ENCODE results near the gene UGT1A6. TPM values are rescaled to one million over a fixed set of nuclear protein-coding genes. Genes with fewer than 3 reads are reported as not detected.

Gene UGT1A6
- total and polyA plus RNA-seq, 2 of the 13 experiments (the other 11 are each of a cell fraction or from before 2014, with no cell fraction given), result 0.25 TPM; not detected in 1

- no peak for FAIRE-seq
- DNase-seq (ENCODE audit: low spot score), result no peak
- Histone ChIP-seq H3K36me3 (replicated peaks in 1 of 2; ENCODE audit: control insufficient read depth in 1 of 2, insufficient read depth in 2 of 2, low read length in 2 of 2) (no peaks in the 10 kb centered on the region), H3K9me3 (ENCODE audit: low read length) (peaks cover 5% of the 10 kb centered on the region; the same call in 1 of the 2 replicates), H3K27me3 (ENCODE audit: control insufficient read depth in 1 of 2, insufficient read depth in 2 of 2, low read length in 2 of 2) (peaks cover 0 to 40% of the 10 kb centered on the region in 2 experiments; a peak in 4 of 5 replicates), H3K4me3 (replicated peaks in 1 of 3; ENCODE audit: insufficient read depth in 1 of 3, low read depth in 2 of 3, low read length in 3 of 3) (no peak overlapping the region), H4K20me1 (ENCODE audit: insufficient read depth, low read length) (no peaks in the 10 kb centered on the region), H3K9ac (ENCODE audit: insufficient read depth, low read depth, low read length) (no peak overlapping the region), H3K27ac (ENCODE audit: extremely low read length, insufficient read depth, low read length) (no peak overlapping the region), H3K4me2 (ENCODE audit: low read depth, low read length) (no peak overlapping the region), H3K79me2 (ENCODE audit: insufficient read depth, low read length) (no peaks in the 10 kb centered on the region), H2AFZ (ENCODE audit: low read length) (no peak overlapping the region), H3K4me1 (ENCODE audit: insufficient read depth, low read length) (no peaks in the 10 kb centered on the region)
- intact Hi-C loops (cut with micrococcal nuclease; ENCODE audit: unreplicated experiment) (no loop called here), in situ Hi-C loops (cut with HindIII; ENCODE audit: extremely low pct_ligation_motif_present, low pct_unique_long_range_greater_than_20kb) (no loop called here)
- no TSS peak for BruUV-seq (replicated peaks)
- no peak for ATAC-seq
- ChIA-PET CTCF (ENCODE audit: low intra/inter-chr PET ratio, low total read pairs) (no interaction called here), POLR2A (no interaction called here)
- TF ChIP-seq ZNF749 (CRISPR knock-in tag; IDR thresholded peaks at IDR 0.05; ENCODE audit: borderline replicate concordance) (no peak), SATB2 (CRISPR knock-in tag; IDR thresholded peaks at IDR 0.05) (no peak), REL (CRISPR knock-in tag; conservative IDR thresholded peaks at IDR 0.05) (no peak), ZNF609 (CRISPR knock-in tag; IDR thresholded peaks at IDR 0.05; ENCODE audit: borderline replicate concordance) (no peak), KAT7 (CRISPR knock-in tag; IDR thresholded peaks at IDR 0.05; ENCODE audit: borderline replicate concordance) (no peak), ZNF569 (CRISPR knock-in tag; IDR thresholded peaks at IDR 0.05; ENCODE audit: borderline replicate concordance) (no peak), ZNF441 (CRISPR knock-in tag; IDR thresholded peaks at IDR 0.05; ENCODE audit: borderline replicate concordance) (no peak), RORA (CRISPR knock-in tag; IDR thresholded peaks at IDR 0.05) (no peak), SAP130 (CRISPR knock-in tag; IDR thresholded peaks at IDR 0.05; ENCODE audit: low read depth) (no peak), NAIF1 (CRISPR knock-in tag; IDR thresholded peaks at IDR 0.05; ENCODE audit: borderline replicate concordance) (no peak), TFE3 (CRISPR knock-in tag; IDR thresholded peaks at IDR 0.05) (no peak), KLF9 (CRISPR knock-in tag; IDR thresholded peaks at IDR 0.05; ENCODE audit: low read depth) (no peak), SSRP1 (CRISPR knock-in tag; IDR thresholded peaks at IDR 0.05) (no peak), HOXA7 (CRISPR knock-in tag; IDR thresholded peaks at IDR 0.05) (no peak), ZNF678 (CRISPR knock-in tag; IDR thresholded peaks at IDR 0.05) (no peak)
- WGBS (ENCODE audit: low lambda C conversion rate), result 90% methylated on average over 16 of the region's 16 CpGs
Measured at GRCh38 chr2:233772153-233772552, 79.5 kb downstream of the UGT1A6 start.

Data from HepG2 (cell line).